ENCODE measurements around the gene TMEM139. TPM values are rescaled to one million over a fixed set of nuclear protein-coding genes. Genes with fewer than 3 reads are reported as not detected.
"Not testable (repeated sequence)": the region's sequence is repeated elsewhere in the genome, so short reads cannot be mapped to it uniquely, and the experiment has no call there.

TMEM139 gene
- total RNA-seq, 1 donor from 2014 or later = 3.7 TPM

GRCh38 chr7:143259765-143260164, 25.0 kb upstream of the TMEM139 start:
- peak; percentile 91 for DNase-seq (ENCODE audit: low read depth)
- no peaks in the 10 kb centered on the region for H3K36me3 ChIP-seq (ENCODE audit: control insufficient read depth, insufficient read depth, low read length)
- H3K4me3 ChIP-seq (ENCODE audit: low read depth, low read length) = no peak overlapping the region
- no peaks in the 10 kb centered on the region for H3K27me3 ChIP-seq (ENCODE audit: control insufficient read depth, insufficient read depth, low read length)
- peak; percentile 52 for FAIRE-seq
- TF ChIP-seq CTCF (IDR thresholded peaks at IDR 0.05; ENCODE audit: insufficient read depth, low read length, severe bottlenecking) = no peak

- FAIRE-seq = no peak
- TF ChIP-seq CTCF (IDR thresholded peaks at IDR 0.05; ENCODE audit: insufficient read depth, low read length, severe bottlenecking) = no peak
- no peaks in the 10 kb centered on the region for H3K27me3 ChIP-seq (ENCODE audit: control insufficient read depth, insufficient read depth, low read length)
- DNase-seq (ENCODE audit: low read depth) = no peak
- peaks cover 3% of the 10 kb centered on the region for H3K36me3 ChIP-seq (ENCODE audit: control insufficient read depth, insufficient read depth, low read length)
- H3K4me3 ChIP-seq (ENCODE audit: low read depth, low read length) = no peak overlapping the region
These were observed 22.9 kb upstream of the TMEM139 start for GRCh38 chr7:143261901-143262300.

DNA sequence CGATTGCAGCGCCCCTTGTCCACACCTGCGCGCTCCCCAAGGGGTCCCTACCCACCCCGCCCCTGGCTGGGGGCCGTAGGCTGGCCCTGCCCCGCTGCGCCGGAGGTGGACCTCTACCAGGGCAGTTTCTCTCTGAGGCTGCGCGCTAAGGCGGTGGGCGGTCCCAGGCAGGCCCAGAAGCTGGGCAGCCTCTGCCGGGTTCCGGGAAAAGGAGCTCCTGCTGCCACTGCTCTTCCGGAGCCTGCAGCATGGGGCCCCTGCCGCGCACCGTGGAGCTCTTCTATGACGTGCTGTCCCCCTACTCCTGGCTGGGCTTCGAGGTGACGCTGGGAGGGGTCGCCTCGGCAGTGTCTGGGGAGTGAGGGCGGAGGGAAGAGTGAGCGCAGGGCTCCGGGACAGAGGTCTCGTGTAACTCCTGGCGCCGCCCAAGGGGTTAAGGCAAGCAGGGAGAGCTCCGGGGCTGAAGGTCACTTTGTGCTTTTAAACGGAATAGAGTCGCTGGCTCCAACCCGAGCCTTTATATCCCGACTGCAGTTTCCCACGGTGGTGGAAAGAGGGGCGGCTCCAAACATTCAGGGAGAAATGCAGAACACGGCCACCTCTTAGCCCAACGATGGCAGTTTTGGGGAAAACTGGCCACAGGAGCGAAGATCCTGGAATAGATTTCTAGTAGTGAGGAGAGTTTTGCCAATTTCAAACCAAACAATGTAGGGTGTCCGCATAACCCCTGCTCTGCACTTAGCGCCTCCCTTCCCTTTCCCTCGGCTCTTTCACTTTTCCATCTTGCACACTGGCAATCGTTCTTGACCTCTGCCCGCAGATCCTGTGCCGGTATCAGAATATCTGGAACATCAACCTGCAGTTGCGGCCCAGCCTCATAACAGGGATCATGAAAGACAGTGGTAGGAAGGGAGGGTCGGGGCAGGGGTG, 21.2 kb upstream of the TMEM139 start, which contains the start of gene GSTK1:
Gene GSTK1, plus strand, starts transcription at position 176 of the 930 bp plus-strand sequence. Its CDS starts 73 bp downstream, at position 249.
- DNase-seq (ENCODE audit: low read depth) = peak; percentile 53
- FAIRE-seq = no peak
- peaks cover 12% of the 10 kb centered on the region for H3K36me3 ChIP-seq (ENCODE audit: control insufficient read depth, insufficient read depth, low read length)
- no peak for TF ChIP-seq CTCF (IDR thresholded peaks at IDR 0.05; ENCODE audit: insufficient read depth, low read length, severe bottlenecking)
- H3K27me3 ChIP-seq (ENCODE audit: control insufficient read depth, insufficient read depth, low read length) = no peaks in the 10 kb centered on the region
- H3K4me3 ChIP-seq (ENCODE audit: low read depth, low read length) = peak within 1 kb of the TSS; percentile 66

DNA sequence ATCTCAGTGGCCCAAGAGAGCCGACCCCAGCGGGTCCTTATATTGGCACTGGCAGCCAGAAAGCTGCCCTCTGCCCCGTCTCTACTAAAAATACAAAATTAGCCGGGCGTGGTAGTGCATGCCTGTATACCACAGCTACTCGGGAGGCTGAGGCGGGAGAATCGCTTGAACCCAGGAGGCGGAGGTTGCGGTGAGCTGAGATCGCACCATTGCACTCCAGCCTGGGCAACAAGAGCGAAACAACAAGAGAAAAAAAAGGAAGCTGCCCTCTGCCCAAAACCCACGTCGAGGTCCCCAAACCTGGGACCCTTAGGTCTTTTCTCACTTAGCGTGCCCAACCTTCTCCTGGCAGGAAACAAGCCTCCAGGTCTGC, 20.6 kb upstream of the TMEM139 start:
- DNase-seq (ENCODE audit: low read depth); H3K27me3 ChIP-seq (ENCODE audit: control insufficient read depth, insufficient read depth, low read length); FAIRE-seq: not testable (repeated sequence)
- Histone ChIP-seq H3K4me3 (ENCODE audit: low read depth, low read length) (peak overlapping the region; percentile 66), H3K36me3 (ENCODE audit: control insufficient read depth, insufficient read depth, low read length) (peaks cover 16% of the 10 kb centered on the region)

DNA sequence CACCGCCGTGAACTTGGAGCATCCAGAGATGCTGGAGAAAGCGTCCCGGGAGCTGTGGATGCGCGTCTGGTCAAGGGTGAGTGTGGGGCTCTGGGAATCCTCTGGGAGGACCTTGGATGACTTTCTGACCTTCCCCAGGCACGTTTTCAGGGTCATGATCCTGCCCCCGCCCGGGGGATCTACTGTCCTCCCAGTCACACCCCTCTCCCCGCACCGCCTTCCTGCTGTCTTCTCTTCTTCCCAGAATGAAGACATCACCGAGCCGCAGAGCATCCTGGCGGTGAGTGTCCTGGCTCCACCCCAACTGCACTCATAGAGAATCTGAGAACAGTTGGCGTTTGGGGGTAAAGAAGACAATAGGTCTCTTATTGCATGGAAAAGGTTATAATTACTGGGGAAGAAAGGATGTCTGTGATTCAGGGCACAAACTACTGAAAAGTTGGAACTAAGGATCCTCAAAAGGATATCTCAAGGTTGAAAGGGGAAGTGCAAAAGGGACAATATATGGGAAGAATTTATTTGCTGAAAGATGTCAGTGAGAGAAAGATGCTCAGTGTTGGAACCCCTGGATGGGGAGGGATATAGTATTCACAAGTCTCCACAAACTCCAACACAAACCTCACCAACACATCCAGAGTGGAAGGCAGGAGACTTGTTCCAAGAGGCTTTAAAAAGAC, 19.6 kb upstream of the TMEM139 start:
- TF ChIP-seq CTCF (IDR thresholded peaks at IDR 0.05; ENCODE audit: insufficient read depth, low read length, severe bottlenecking) = no peak
- FAIRE-seq = no peak
- Histone ChIP-seq H3K4me3 (ENCODE audit: low read depth, low read length) (no peak overlapping the region), H3K36me3 (ENCODE audit: control insufficient read depth, insufficient read depth, low read length) (peaks cover 16% of the 10 kb centered on the region), H3K27me3 (ENCODE audit: control insufficient read depth, insufficient read depth, low read length) (no peaks in the 10 kb centered on the region)
- no peak for DNase-seq (ENCODE audit: low read depth)

DNA sequence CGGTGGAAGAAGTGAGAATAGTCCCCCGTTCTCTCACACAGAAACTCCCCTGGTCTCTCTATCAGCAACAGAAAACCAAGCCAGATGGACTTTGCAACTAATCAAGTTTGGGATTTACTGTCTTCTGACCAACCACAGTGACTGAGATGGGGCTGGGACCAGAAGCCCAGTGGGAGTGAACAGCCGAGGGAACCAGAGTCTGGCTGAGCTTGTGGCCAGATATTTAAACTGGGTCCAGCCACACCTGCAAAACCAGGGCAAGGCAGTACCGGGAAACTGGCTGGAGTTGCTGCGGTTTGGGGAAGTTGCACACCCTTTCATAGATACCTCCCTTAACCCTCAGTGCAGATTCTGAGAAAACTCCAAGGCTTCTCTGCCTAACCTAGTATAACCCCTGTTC, 15.5 kb upstream of the TMEM139 start:
- DNase-seq (ENCODE audit: low read depth) = no peak
- no peak for TF ChIP-seq CTCF (IDR thresholded peaks at IDR 0.05; ENCODE audit: insufficient read depth, low read length, severe bottlenecking)
- FAIRE-seq = no peak

More for the DNA sequence above, 15.5 kb upstream of the TMEM139 start:
- H3K36me3 ChIP-seq (ENCODE audit: control insufficient read depth, insufficient read depth, low read length) = peaks cover 16% of the 10 kb centered on the region
- no peak overlapping the region for H3K4me3 ChIP-seq (ENCODE audit: low read depth, low read length)
- no peaks in the 10 kb centered on the region for H3K27me3 ChIP-seq (ENCODE audit: control insufficient read depth, insufficient read depth, low read length)

All from bronchial epithelial cell (primary cell).